ENCODE results near the gene H2BK1. TPM values are rescaled to one million over a fixed set of nuclear protein-coding genes. Genes with fewer than 3 reads are reported as not detected.

H2BK1 gene
- total and polyA plus RNA-seq, 2 of the 13 experiments (the other 11 are each of a cell fraction or from before 2014, with no cell fraction given), result not detected

DNA sequence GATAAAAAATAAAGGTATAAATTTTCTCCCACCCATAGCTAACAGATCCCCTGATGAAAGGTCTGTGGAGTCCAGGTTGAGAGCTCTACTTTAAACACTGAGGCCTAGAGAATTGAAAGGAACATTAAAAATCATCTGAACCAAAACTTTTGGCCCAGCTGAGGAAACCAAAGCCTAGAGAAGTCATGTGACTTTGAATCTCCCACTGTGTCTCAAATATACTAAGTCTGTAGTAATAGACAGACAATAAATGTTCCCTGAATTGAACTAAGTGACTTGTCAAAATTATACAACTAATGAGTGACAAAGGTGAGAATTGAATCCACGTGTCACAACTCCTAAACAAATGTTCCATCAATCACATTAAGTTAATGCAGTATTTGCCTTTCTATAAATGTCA is 48.5 kb downstream of the H2BK1 start:
- no peaks in the 10 kb centered on the region for H4K20me1 ChIP-seq (ENCODE audit: insufficient read depth, low read length)
- peaks cover 7 to 59% of the 10 kb centered on the region in 2 experiments for H3K27me3 ChIP-seq (ENCODE audit: control insufficient read depth in 1 of 2, insufficient read depth in 2 of 2, low read length in 2 of 2)
- no peak overlapping the region for H3K4me3 ChIP-seq (replicated peaks in 1 of 3; ENCODE audit: insufficient read depth in 1 of 3, low read depth in 2 of 3, low read length in 3 of 3)
- ChIA-PET POLR2A (no interaction called here), CTCF (ENCODE audit: low intra/inter-chr PET ratio, low total read pairs) (no interaction called here)
- H3K9me3 ChIP-seq (ENCODE audit: low read length), result no peaks in the 10 kb centered on the region
- FAIRE-seq, result no peak
- no peak overlapping the region for H2AFZ ChIP-seq (ENCODE audit: low read length)
- no peak overlapping the region for H3K27ac ChIP-seq (ENCODE audit: extremely low read length, insufficient read depth, low read length)
- no TSS peak for BruUV-seq (replicated peaks)
- intact Hi-C loops (cut with micrococcal nuclease; ENCODE audit: unreplicated experiment), result no loop called here
- no peaks in the 10 kb centered on the region for H3K79me2 ChIP-seq (ENCODE audit: insufficient read depth, low read length)
- H3K4me1 ChIP-seq (ENCODE audit: insufficient read depth, low read length), result no peaks in the 10 kb centered on the region
- 0% methylated on average over 1 of the region's 1 CpG for WGBS (ENCODE audit: low lambda C conversion rate)
- in situ Hi-C loops (cut with HindIII; ENCODE audit: extremely low pct_ligation_motif_present, low pct_unique_long_range_greater_than_20kb), result no loop called here
- H3K4me2 ChIP-seq (ENCODE audit: low read depth, low read length), result no peak overlapping the region
- no peak for DNase-seq (ENCODE audit: low spot score)
- no peaks in the 10 kb centered on the region for H3K36me3 ChIP-seq (replicated peaks in 1 of 2; ENCODE audit: control insufficient read depth in 1 of 2, insufficient read depth in 2 of 2, low read length in 2 of 2)
- ATAC-seq, result no peak
- no peak overlapping the region for H3K9ac ChIP-seq (ENCODE audit: insufficient read depth, low read depth, low read length)
- no peak for TF ChIP-seq ZNF10 (CRISPR knock-in tag; IDR thresholded peaks at IDR 0.05; ENCODE audit: borderline replicate concordance, low read depth)
- TF ChIP-seq, protein P1, sequence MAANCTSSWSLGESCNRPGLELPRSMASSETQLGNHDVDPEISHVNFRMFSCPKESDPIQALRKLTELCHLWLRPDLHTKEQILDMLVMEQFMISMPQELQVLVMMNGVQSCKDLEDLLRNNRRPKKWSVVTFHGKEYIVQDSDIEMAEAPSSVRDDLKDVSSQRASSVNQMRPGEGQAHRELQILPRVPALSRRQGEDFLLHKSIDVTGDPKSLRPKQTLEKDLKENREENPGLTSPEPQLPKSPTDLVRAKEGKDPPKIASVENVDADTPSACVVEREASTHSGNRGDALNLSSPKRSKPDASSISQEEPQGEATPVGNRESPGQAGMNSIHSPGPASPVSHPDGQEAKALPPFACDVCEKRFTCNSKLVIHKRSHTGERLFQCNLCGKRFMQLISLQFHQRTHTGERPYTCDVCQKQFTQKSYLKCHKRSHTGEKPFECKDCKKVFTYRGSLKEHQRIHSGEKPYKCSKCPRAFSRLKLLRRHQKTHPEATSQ (CRISPR knock-in tag; IDR thresholded peaks at IDR 0.05; ENCODE audit: borderline replicate concordance), result no peak
- no peak for TF ChIP-seq KLF6 (CRISPR knock-in tag; IDR thresholded peaks at IDR 0.05)
- no peak for TF ChIP-seq HNF4A (CRISPR knock-in tag; IDR thresholded peaks at IDR 0.05)
- no peak for TF ChIP-seq ZNF124 (CRISPR knock-in tag; IDR thresholded peaks at IDR 0.05)
- no peak for TF ChIP-seq ZNF546 (CRISPR knock-in tag; conservative IDR thresholded peaks at IDR 0.05)
- no peak for TF ChIP-seq AGO1 (IDR thresholded peaks at IDR 0.05; ENCODE audit: low read depth, low read length, poor library complexity, severe bottlenecking)
- TF ChIP-seq ZNF383 (CRISPR knock-in tag; IDR thresholded peaks at IDR 0.05; ENCODE audit: borderline replicate concordance), result no peak
- no peak for TF ChIP-seq CBX5 (CRISPR knock-in tag; IDR thresholded peaks at IDR 0.05; ENCODE audit: borderline replicate concordance)
- TF ChIP-seq, protein P2, sequence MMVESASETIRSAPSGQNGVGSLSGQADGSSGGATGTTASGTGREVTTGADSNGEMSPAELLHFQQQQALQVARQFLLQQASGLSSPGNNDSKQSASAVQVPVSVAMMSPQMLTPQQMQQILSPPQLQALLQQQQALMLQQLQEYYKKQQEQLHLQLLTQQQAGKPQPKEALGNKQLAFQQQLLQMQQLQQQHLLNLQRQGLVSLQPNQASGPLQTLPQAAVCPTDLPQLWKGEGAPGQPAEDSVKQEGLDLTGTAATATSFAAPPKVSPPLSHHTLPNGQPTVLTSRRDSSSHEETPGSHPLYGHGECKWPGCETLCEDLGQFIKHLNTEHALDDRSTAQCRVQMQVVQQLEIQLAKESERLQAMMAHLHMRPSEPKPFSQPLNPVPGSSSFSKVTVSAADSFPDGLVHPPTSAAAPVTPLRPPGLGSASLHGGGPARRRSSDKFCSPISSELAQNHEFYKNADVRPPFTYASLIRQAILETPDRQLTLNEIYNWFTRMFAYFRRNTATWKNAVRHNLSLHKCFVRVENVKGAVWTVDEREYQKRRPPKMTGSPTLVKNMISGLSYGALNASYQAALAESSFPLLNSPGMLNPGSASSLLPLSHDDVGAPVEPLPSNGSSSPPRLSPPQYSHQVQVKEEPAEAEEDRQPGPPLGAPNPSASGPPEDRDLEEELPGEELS (CRISPR knock-in tag; IDR thresholded peaks at IDR 0.05), result no peak
- TF ChIP-seq ZNF841 (CRISPR knock-in tag; IDR thresholded peaks at IDR 0.05; ENCODE audit: borderline replicate concordance), result no peak
- TF ChIP-seq SOX13 (IDR thresholded peaks at IDR 0.05), result no peak
- no peak for TF ChIP-seq SOX13 (CRISPR knock-in tag; conservative IDR thresholded peaks at IDR 0.05 in 1 of 2, IDR thresholded peaks at IDR 0.05 in 1 of 2)
- TF ChIP-seq, protein P3, sequence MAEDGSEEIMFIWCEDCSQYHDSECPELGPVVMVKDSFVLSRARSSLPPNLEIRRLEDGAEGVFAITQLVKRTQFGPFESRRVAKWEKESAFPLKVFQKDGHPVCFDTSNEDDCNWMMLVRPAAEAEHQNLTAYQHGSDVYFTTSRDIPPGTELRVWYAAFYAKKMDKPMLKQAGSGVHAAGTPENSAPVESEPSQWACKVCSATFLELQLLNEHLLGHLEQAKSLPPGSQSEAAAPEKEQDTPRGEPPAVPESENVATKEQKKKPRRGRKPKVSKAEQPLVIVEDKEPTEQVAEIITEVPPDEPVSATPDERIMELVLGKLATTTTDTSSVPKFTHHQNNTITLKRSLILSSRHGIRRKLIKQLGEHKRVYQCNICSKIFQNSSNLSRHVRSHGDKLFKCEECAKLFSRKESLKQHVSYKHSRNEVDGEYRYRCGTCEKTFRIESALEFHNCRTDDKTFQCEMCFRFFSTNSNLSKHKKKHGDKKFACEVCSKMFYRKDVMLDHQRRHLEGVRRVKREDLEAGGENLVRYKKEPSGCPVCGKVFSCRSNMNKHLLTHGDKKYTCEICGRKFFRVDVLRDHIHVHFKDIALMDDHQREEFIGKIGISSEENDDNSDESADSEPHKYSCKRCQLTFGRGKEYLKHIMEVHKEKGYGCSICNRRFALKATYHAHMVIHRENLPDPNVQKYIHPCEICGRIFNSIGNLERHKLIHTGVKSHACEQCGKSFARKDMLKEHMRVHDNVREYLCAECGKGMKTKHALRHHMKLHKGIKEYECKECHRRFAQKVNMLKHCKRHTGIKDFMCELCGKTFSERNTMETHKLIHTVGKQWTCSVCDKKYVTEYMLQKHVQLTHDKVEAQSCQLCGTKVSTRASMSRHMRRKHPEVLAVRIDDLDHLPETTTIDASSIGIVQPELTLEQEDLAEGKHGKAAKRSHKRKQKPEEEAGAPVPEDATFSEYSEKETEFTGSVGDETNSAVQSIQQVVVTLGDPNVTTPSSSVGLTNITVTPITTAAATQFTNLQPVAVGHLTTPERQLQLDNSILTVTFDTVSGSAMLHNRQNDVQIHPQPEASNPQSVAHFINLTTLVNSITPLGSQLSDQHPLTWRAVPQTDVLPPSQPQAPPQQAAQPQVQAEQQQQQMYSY (CRISPR knock-in tag; IDR thresholded peaks at IDR 0.05), result no peak
- TF ChIP-seq FOSL2 (CRISPR knock-in tag; IDR thresholded peaks at IDR 0.05), result no peak
- TF ChIP-seq, protein P4, sequence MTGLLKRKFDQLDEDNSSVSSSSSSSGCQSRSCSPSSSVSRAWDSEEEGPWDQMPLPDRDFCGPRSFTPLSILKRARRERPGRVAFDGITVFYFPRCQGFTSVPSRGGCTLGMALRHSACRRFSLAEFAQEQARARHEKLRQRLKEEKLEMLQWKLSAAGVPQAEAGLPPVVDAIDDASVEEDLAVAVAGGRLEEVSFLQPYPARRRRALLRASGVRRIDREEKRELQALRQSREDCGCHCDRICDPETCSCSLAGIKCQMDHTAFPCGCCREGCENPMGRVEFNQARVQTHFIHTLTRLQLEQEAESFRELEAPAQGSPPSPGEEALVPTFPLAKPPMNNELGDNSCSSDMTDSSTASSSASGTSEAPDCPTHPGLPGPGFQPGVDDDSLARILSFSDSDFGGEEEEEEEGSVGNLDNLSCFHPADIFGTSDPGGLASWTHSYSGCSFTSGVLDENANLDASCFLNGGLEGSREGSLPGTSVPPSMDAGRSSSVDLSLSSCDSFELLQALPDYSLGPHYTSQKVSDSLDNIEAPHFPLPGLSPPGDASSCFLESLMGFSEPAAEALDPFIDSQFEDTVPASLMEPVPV (CRISPR knock-in tag; IDR thresholded peaks at IDR 0.05), result no peak
